CD14-positive monocyte (primary cell): ENCODE data around the gene GBP3. TPM values are rescaled to one million over a fixed set of nuclear protein-coding genes. Genes with fewer than 3 reads are reported as not detected.

Experiments
- DNase-seq, 3 donors: peaks; one replicate each; pipeline ENCODE4 v3.0.0-alpha.2; 2011 to 2022
- H2AFZ ChIP-seq: 2 replicates; pipeline ENCODE4 v1.6.0; 2012; ENCODE audit warnings: mild to moderate bottlenecking, low read depth, low read length, inconsistent platforms; ENCODE audit not compliant: insufficient read depth, poor library complexity, severe bottlenecking
- H3K27ac ChIP-seq, 2 donors: 1 replicate in 1 of 2; 2 replicates in 1 of 2; pipeline ENCODE4 v1.5.1; 2012 to 2013; ENCODE audit warnings: low read length in 2 of 2, control low read depth in 1 of 2, inconsistent platforms in 1 of 2, low read depth in 1 of 2, mild to moderate bottlenecking in 1 of 2
- H3K27me3 ChIP-seq, 2 donors: one replicate each; pipeline versions ENCODE4 v1.6.0 to v1.6.1; 2011 to 2013; ENCODE audit warnings: low read length in 2 of 2; ENCODE audit not compliant: control insufficient read depth in 2 of 2, insufficient read depth in 2 of 2
- H3K36me3 ChIP-seq, 2 donors: replicated peaks in 1 of 2; 1 replicate in 1 of 2; 2 replicates in 1 of 2; pipeline versions ENCODE4 v1.5.1 to v1.6.1; 2012 to 2013; ENCODE audit warnings: low read length in 2 of 2, control low read depth in 1 of 2, inconsistent platforms in 1 of 2, mild to moderate bottlenecking in 1 of 2; ENCODE audit not compliant: insufficient read depth in 2 of 2, control insufficient read depth in 1 of 2
- H3K4me1 ChIP-seq, 2 donors: 1 replicate in 1 of 2; 2 replicates in 1 of 2; pipeline versions ENCODE4 v1.5.1 to v1.6.1; 2012 to 2013; ENCODE audit warnings: low read length in 2 of 2, control low read depth in 1 of 2, inconsistent platforms in 1 of 2, mild to moderate bottlenecking in 1 of 2, moderate library complexity in 1 of 2; ENCODE audit not compliant: insufficient read depth in 2 of 2, control insufficient read depth in 1 of 2
- H3K4me2 ChIP-seq: replicated peaks from 2 replicates; pipeline ENCODE3; 2012; ENCODE audit warnings: low read length, moderate library complexity, mild to moderate bottlenecking; ENCODE audit not compliant: poor library complexity, severe bottlenecking; ENCODE audit errors: extremely low read depth
- H3K4me3 ChIP-seq, 3 experiments: fragments of 200-600 bp in 1 of 3; sonication (generic) in 1 of 3; replicated peaks in 1 of 3; 1 replicate in 2 of 3; 2 replicates in 1 of 3; pipeline ENCODE4 v1.5.1; 2011 to 2013; ENCODE audit warnings: low read length in 3 of 3, mild to moderate bottlenecking in 3 of 3, control low read depth in 2 of 3, low read depth in 2 of 3, inconsistent platforms in 1 of 3, moderate library complexity in 1 of 3
- H3K79me2 ChIP-seq: 2 replicates; pipeline ENCODE4 v1.6.0; 2012; ENCODE audit warnings: mild to moderate bottlenecking, control low read depth, inconsistent platforms, low read length, moderate library complexity; ENCODE audit not compliant: insufficient read depth
- H3K9ac ChIP-seq: 2 replicates; pipeline ENCODE4 v1.6.0; 2017; ENCODE audit warnings: low read length, mild to moderate bottlenecking; ENCODE audit not compliant: insufficient read depth, poor library complexity, severe bottlenecking
- H3K9me3 ChIP-seq, 2 donors: replicated peaks in 1 of 2; 1 replicate in 1 of 2; 2 replicates in 1 of 2; pipeline versions ENCODE4 v1.5.1 to v1.6.1; 2012 to 2013; ENCODE audit warnings: low read length in 2 of 2, control low read depth in 1 of 2; ENCODE audit not compliant: control insufficient read depth in 1 of 2, insufficient read depth in 1 of 2
- H4K20me1 ChIP-seq: 2 replicates; pipeline ENCODE4 v1.6.0; 2012; ENCODE audit warnings: mild to moderate bottlenecking, low read length, control low read depth, moderate library complexity; ENCODE audit not compliant: insufficient read depth
- H3K27ac Mint-ChIP-seq, 7 donors: one replicate each; pipeline ENCODE4 v1.8.0; 2020; ENCODE audit warnings: mild to moderate bottlenecking in 7 of 7, mixed read lengths in 7 of 7, moderate library complexity in 6 of 7, inconsistent platforms in 2 of 7
- H3K27me3 Mint-ChIP-seq, 3 donors: one replicate each; pipeline ENCODE4 v1.8.0; 2021 to 2022; ENCODE audit warnings: low read depth in 3 of 3, mild to moderate bottlenecking in 3 of 3, mixed read lengths in 3 of 3, moderate library complexity in 3 of 3, inconsistent platforms in 1 of 3
- H3K36me3 Mint-ChIP-seq, 2 donors: one replicate each; pipeline ENCODE4 v1.8.0; 2020; ENCODE audit warnings: mixed read lengths in 2 of 2, inconsistent platforms in 1 of 2, mild to moderate bottlenecking in 1 of 2
- H3K4me1 Mint-ChIP-seq: one replicate; pipeline ENCODE4 v1.8.0; 2020; ENCODE audit warnings: mild to moderate bottlenecking, mixed read lengths
- H3K4me3 Mint-ChIP-seq, 2 donors: one replicate each; pipeline ENCODE4 v1.8.0; 2020; ENCODE audit warnings: mild to moderate bottlenecking in 2 of 2, mixed read lengths in 2 of 2, moderate library complexity in 1 of 2
- H3K9me3 Mint-ChIP-seq, 7 donors: one replicate each; pipeline ENCODE4 v1.8.0; 2020 to 2022; ENCODE audit warnings: mixed read lengths in 7 of 7, mild to moderate bottlenecking in 6 of 7, moderate library complexity in 6 of 7, inconsistent platforms in 2 of 7
- WGBS: methylation state at CpG from one replicate; pipeline ENCODE4 v1.1.5; 2013; ENCODE audit warnings: missing lambda C conversion rate; ENCODE audit not compliant: insufficient coverage; 5-methylcytosine and 5-hydroxymethylcytosine counted together
- intact Hi-C, 2 donors: fragments of 100-400 bp; cut with micrococcal nuclease; formaldehyde crosslinking; loops; one replicate each; pipeline versions ENCODE4 v1.15.0 to v1.15.1; 2023
- polyA plus RNA-seq, 3 donors: library from polyadenylated mRNA; depleted of rRNA in 1 of 3; unstranded in 2 of 3; stranded (reverse) in 1 of 3; fragments of 300-500 nt in 2 of 3; fragments of >200 nt in 1 of 3; fragmentation: Illumina TruSeq in 2 of 3; gene quantifications; 1 replicate in 2 of 3; 2 replicates in 1 of 3; pipeline ENCODE4 v1.2.3, GENCODE V29; 2012 to 2021
- TF ChIP-seq, protein P1 (sequence below): fragments of 200-600 bp; IDR thresholded peaks from one replicate; pipeline ENCODE4 v1.8.0; 2022; ENCODE audit warnings: antibody characterized with exemption, mild to moderate bottlenecking

The GBP3 gene
- polyA plus RNA-seq, 3 donors = 6.9 to 17.3 (median 12.4) TPM

DNA sequence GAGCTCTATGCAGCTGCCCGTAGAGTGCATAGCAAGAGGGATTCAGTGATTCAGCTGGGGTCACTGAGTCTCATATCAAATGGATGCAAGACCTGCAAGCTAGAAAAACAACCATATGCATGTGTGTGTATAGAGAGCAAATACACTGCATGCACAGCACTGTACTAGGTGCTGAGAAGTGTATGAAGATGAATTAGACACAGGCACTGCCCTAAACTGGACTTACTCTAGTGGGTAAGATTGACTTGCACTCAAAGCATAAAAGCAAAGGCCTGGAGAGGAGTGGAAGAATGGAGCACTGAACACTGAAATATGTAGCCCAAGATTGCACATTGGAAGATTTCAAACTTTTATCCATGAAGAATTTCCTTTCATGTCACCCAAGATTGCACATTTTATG lies 47.8 kb upstream of the GBP3 start:
- Histone ChIP-seq H2AFZ (peak overlapping the region; percentile 71), H3K79me2 (no peaks in the 10 kb centered on the region), H3K9ac (no peak overlapping the region), H3K4me1 (peaks cover 8 to 14% of the 10 kb centered on the region in 2 donors), H3K4me3 (peak overlapping the region in 1 of 3 experiments; percentile 73), H3K27me3 (no peaks in the 10 kb centered on the region), H3K27ac (no peak overlapping the region), H3K9me3 (no peaks in the 10 kb centered on the region), H3K4me2 (peak overlapping the region; percentile 76), H3K36me3 (no peaks in the 10 kb centered on the region), H4K20me1 (no peaks in the 10 kb centered on the region)
- intact Hi-C loops = no loop called here
- TF ChIP-seq, protein P1, sequence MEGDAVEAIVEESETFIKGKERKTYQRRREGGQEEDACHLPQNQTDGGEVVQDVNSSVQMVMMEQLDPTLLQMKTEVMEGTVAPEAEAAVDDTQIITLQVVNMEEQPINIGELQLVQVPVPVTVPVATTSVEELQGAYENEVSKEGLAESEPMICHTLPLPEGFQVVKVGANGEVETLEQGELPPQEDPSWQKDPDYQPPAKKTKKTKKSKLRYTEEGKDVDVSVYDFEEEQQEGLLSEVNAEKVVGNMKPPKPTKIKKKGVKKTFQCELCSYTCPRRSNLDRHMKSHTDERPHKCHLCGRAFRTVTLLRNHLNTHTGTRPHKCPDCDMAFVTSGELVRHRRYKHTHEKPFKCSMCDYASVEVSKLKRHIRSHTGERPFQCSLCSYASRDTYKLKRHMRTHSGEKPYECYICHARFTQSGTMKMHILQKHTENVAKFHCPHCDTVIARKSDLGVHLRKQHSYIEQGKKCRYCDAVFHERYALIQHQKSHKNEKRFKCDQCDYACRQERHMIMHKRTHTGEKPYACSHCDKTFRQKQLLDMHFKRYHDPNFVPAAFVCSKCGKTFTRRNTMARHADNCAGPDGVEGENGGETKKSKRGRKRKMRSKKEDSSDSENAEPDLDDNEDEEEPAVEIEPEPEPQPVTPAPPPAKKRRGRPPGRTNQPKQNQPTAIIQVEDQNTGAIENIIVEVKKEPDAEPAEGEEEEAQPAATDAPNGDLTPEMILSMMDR = no peak
- H3K27me3 Mint-ChIP-seq = peaks cover 0 to 1% (median 0%) of the 10 kb centered on the region in 3 donors
- H3K27ac Mint-ChIP-seq = no peak overlapping the region
- H3K36me3 Mint-ChIP-seq = no peaks in the 10 kb centered on the region
- H3K4me1 Mint-ChIP-seq = peaks cover 15% of the 10 kb centered on the region
- H3K9me3 Mint-ChIP-seq = peaks cover 0 to 18% (median 7%) of the 10 kb centered on the region in 7 donors
- DNase-seq = no peak
- no CpG with 5 or more reads among the region's 1 CpG for WGBS
- peak overlapping the region; percentile 65 to 88 for H3K4me3 Mint-ChIP-seq

DNA sequence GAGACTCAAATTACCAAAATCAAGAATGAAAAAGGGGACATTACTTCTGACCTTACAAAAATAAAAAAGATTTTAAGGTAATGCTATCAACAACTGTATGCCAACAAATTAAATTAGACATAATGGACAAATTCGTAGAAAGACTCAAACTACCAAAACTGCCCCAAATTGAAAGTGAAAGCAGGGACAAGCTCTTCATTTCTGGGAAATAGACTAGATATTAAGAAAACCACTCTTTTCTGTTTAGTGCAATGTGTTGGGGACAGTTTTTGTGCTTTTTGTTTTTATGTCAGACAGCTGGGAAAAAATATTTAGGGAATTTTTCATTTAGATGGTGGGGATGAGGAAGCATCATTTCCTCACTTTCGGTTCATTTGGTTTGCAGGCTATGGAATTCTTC lies 47.3 kb upstream of the GBP3 start:
- H3K4me3 Mint-ChIP-seq = peak overlapping the region; percentile 65 to 88
- H2AFZ ChIP-seq = peak overlapping the region; percentile 71
- no peaks in the 10 kb centered on the region for H3K36me3 ChIP-seq
- H3K9me3 ChIP-seq = no peaks in the 10 kb centered on the region
- H3K4me1 Mint-ChIP-seq = peaks cover 17% of the 10 kb centered on the region
- H3K36me3 Mint-ChIP-seq = no peaks in the 10 kb centered on the region
- peaks cover 0 to 17% (median 6%) of the 10 kb centered on the region in 7 donors for H3K9me3 Mint-ChIP-seq
- no peaks in the 10 kb centered on the region for H3K27me3 ChIP-seq
- H3K27ac ChIP-seq = peak overlapping the region in 1 of 2 donors; percentile 76
- H3K4me1 ChIP-seq = peaks cover 11 to 19% of the 10 kb centered on the region in 2 donors
- no CpG with 5 or more reads among the region's 2 CpGs for WGBS
- peak overlapping the region; percentile 35 to 87 (median 80) for H3K27ac Mint-ChIP-seq
- peak overlapping the region; percentile 26 to 75 (median 73) for H3K4me3 ChIP-seq
- H3K9ac ChIP-seq = peak overlapping the region; percentile 28
- H4K20me1 ChIP-seq = no peaks in the 10 kb centered on the region
- peaks cover 1% of the 10 kb centered on the region for H3K79me2 ChIP-seq
- DNase-seq = peak in 1 of 3 donors; percentile 15
- peak overlapping the region; percentile 76 for H3K4me2 ChIP-seq
- peaks cover 0 to 1% (median 0%) of the 10 kb centered on the region in 3 donors for H3K27me3 Mint-ChIP-seq
- intact Hi-C loops = no loop called here
- TF ChIP-seq, protein P1 = no peak
